NCI-H1105 (cell line): Measurements from ENCODE around the gene ATG4A.
A peak's percentile ranks its signal among the peaks of the same experiment; 100 is the strongest.

Source experiments
- DNase-seq: peaks from one replicate; lab custom pipeline; 2025; lab: John Stamatoyannopoulos, UW

The ATG4A gene

DNA sequence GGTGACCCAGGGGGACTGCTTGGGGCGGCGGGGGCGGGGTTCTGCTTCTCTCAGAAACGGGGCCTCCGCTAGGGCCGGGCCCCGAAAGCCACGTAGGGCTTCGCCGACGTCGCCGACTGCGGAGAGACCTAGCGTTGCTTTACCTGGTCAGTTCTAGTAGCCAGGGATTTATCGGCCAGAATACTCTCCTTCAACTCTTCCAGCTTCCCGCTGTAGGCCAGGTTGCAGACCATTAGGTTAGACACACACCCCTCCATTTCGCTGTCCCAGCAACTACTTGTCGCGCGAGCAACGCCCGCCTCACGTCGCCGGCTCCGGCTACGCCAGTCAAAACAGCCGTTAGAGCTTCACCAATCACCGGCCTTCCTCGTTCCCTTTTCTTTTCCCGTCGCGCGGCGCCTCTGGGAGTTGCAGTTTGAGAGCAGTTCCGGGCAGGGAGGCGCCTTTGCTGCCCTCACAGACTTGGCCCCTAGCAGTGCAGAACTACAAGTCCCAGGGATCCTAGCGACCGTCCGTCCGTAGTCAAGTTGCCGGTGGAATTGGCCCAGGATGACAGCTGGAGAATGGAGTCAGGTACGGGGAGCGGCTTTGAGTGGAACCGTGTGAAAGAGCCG, at the start of gene ATG4A, which contains the start of gene PSMD10:
TSS of gene ATG4A (plus strand) at position 515 of the 614 bp plus-strand sequence. CDS start at position 564, 49 bp downstream.
TSS of gene PSMD10 (minus strand) at position 279 of the 614 bp plus-strand sequence. CDS start at position 257, 22 bp downstream.
- peak; percentile 85 for DNase-seq

- no peak for DNase-seq
Observed at GRCh38 chrX:108044554-108045256, 46.9 kb upstream of the ATG4A start, which contains the start of gene VSIG1. Gene VSIG1, plus strand, starts transcription at chrX:108045065. Its CDS starts 66 bp downstream, at chrX:108045131.

GRCh38 chrX:108049649-108050048, 41.9 kb upstream of the ATG4A start:
- no peak for DNase-seq

GRCh38 chrX:108053218-108053617, 38.4 kb upstream of the ATG4A start:
- DNase-seq = no peak

DNA sequence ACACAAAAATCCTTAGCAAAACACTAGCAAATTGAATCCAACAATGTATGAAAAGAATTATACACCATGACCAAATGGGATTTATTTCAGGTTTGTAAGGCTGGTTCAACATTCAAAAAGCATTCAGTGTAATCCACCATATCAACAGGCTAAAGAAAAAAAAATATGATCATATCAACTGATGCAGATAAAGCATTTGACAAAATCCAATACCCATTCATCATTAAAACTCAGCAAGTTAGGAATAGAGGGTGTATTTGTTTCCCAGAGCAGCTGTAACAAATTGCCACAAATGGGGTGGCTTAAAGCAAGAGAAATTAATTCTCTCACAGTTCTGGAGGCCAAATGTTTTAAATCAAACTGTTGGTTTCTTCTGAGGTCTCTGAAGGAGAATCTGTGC, 36.0 kb upstream of the ATG4A start:
- no peak for DNase-seq

DNA sequence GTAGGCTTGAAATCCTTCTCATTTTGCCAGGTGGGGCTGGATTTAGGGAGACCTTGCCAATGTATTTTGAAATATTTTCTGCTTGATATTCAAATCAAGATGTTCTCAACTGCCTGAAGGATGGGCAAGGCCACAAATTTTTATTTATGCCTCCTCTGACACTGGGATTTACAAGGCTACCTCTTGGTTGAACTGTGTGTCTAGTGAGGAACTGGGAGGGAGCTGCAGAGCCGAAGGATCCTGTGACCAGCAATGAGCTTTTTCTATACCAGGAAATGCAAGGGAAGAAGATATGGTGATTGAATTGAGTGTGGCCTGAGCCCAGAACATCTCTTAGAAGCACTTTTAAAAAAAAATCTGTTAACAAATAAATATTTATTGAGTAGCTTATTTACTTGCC, 31.8 kb upstream of the ATG4A start:
- no peak for DNase-seq

DNA sequence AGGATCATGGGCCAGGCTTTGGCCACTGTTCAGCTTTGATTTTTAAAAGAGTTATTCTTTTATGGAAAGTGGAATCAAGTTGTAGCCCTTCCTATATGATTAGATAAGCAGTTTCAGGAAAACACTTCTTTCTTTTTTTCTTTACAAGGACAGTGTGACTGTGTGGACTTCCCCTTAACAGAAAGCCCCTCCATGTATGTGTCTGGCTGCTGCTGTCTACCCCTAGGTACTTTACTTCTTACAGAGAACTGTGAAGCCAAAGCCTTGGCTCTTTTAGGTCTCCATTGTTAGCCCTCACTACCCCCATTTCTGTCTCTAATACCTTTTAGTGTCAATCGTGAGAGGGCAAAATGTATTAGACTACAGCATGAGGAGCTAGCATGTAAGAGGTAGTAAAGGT, 27.6 kb upstream of the ATG4A start:
- DNase-seq = no peak

GRCh38 chrX:108064613-108065012, 27.0 kb upstream of the ATG4A start:
- no peak for DNase-seq

DNA sequence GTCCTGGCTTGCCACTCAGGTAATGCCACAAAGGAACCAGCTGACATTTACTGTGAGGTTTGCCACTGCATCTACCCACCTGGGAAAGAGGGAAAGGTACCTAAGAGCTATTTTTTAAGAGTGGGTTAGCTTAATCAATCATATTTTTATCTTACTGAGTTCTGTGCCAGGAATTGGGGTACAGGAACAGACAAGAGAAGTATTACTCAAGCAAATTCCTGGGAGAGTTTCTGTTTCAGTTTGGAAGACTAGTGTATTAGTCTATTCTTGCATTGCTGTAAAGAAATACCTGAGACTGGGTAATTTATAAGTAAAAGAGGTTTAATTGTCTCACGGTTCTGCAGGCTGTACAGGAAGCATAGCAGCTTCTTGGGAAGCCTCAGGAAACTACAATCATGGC, 23.5 kb upstream of the ATG4A start:
- no peak for DNase-seq

DNA sequence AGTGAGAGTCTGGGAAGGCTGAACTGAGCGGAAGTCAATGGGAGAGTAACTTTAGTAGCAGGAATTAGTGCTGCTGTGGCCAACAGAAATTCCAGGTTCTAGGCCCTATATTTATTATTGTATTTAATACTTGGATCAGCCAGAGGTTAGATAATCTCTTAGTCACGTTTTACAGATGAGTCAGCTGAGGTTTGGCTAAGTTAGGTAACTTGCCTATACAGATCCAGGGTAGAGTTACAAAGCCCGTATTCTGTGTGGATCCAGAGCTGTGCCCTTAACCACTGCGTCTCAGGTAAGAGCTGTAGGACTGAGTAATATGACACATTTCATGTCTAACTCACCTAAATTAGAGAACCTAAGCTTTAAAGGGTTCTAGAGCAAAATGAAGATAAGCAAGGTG, 20.7 kb upstream of the ATG4A start:
- no peak for DNase-seq

DNA sequence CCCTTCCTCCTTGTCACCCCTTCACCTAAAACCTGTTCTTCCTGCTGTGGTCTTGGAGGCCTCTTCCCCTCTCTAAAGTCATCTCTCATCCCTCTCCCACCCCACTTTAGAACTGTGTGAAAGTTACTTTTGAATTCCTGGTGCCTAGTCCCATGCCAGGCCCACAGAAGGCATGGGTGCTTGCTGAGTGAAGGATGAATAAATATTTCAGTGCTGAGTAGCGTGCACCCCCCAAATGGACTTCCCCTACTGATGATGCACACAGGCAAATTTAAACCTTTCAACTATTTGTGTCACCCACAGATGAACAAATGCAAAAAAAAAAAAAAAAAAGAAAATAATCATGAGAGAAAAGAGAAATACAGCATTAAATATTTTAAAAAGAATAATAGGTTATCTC, 20.0 kb upstream of the ATG4A start:
- no peak for DNase-seq

DNA sequence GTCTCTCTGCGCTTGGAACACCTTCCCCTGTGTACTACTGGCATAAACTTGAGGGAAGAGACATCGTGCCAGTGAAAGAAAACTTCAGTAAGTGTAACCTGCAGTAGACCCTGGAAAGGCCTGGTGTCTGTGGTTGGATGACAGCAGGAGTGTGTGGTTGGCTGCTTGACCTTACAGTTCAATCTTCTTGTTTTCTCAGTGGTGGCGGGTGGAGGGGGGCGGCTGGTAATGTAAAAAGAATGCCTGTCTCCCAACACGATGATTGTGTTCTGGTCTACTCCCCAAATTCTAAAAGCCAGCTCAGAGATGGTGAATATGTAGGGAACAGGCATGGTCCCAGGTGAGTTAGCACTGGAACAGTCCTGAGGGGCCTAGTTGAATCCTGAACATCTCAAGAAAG, 18.8 kb upstream of the ATG4A start:
- no peak for DNase-seq

- DNase-seq = no peak
Observed at GRCh38 chrX:108081110-108081509, 10.5 kb upstream of the ATG4A start.

DNA sequence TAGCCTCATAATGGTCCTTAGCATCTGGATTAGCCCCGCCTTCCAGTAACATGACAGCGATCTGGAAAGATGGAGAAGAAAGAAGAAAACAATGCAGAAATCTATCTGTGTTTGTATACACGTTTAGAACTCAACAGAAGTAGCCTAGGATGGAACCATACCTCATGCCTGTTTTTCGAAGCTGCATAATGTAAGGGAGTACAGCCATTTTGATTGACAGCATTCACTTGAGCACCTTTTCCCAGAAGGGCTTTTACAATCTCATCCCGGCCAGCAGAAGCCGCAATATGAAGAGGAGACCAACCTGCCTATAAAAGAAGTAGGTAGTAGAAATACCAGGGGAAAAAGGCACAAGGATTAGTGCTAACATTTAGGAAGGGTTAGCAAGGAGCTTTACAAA, 3.8 kb upstream of the ATG4A start:
- DNase-seq = no peak

- no peak for DNase-seq
Observed at GRCh38 chrX:108088511-108088910, 3.1 kb upstream of the ATG4A start.

GRCh38 chrX:108090491-108091263, 901 bp upstream of the ATG4A start:
- no peak for DNase-seq

GRCh38 chrX:108091878-108092291, 307 bp downstream of the ATG4A start:
- DNase-seq = no peak

GRCh38 chrX:108097380-108097779, 5.8 kb downstream of the ATG4A start:
- no peak for DNase-seq

GRCh38 chrX:108105473-108105872, 13.9 kb downstream of the ATG4A start:
- DNase-seq = no peak

- DNase-seq = no peak
Observed at GRCh38 chrX:108114541-108114940, 23.0 kb downstream of the ATG4A start.

GRCh38 chrX:108117988-108118387, 26.4 kb downstream of the ATG4A start:
- DNase-seq = peak; percentile 1

- no peak for DNase-seq
Observed at GRCh38 chrX:108121291-108121690, 29.7 kb downstream of the ATG4A start.

DNA sequence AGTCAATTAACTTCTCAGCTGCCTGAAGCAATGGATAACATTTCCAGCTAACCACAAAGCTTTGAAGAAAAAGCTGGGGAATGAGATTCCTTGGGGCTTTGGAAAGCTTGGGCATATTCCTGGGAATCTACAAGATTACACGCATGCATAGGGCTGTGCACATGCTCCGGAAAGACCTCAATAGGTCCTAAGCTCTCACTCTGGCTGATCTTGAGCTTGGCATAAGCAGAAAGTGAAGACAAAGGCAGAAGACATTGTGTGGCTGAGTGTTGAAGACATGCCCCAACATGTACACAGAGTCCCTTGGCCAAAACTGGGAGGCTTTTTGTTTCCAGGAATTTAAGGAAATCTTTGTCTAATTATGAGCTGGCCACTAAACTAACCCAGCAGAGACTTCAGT, 31.2 kb downstream of the ATG4A start:
- DNase-seq = no peak
